HL-60/S4 treated with retinoic acid at 250 ng/mL for 4 days and 3 days (cell line): Measurements from ENCODE around the gene MEF2A.
"Not testable (repeated sequence)": the region's sequence is repeated elsewhere in the genome, so short reads cannot be mapped to it uniquely, and the experiment has no call there.

Experiments used
- in situ Hi-C: fragments of 300-500 bp; cut with MboI; formaldehyde crosslinking; loops from 2 replicates; pipeline ENCODE4 v1.7.0; 2022; ENCODE audit warnings: low sequenced_read_pairs

Gene MEF2A

GRCh38 chr15:99644913-99645542 lies 79.2 kb downstream of the MEF2A start:
- in situ Hi-C loops, result no loop called here

- in situ Hi-C loops, result no loop called here
Measured at GRCh38 chr15:99645543-99645935, 79.8 kb downstream of the MEF2A start.

GRCh38 chr15:99645951-99646350 lies 80.2 kb downstream of the MEF2A start:
- in situ Hi-C loops, result no loop called here

GRCh38 chr15:99651023-99651807 lies 85.4 kb downstream of the MEF2A start:
- in situ Hi-C loops, result no loop called here

- in situ Hi-C loops, result no loop called here
Measured at GRCh38 chr15:99656205-99656604, 90.4 kb downstream of the MEF2A start.

GRCh38 chr15:99657996-99658395 lies 92.2 kb downstream of the MEF2A start:
- in situ Hi-C loops, result no loop called here

GRCh38 chr15:99662903-99663302 lies 97.1 kb downstream of the MEF2A start:
- in situ Hi-C loops, result no loop called here

GRCh38 chr15:99666073-99666472 lies 100.3 kb downstream of the MEF2A start:
- in situ Hi-C loops, result not testable (repeated sequence)

- in situ Hi-C loops, result no loop called here
Measured at GRCh38 chr15:99668533-99669182, 102.9 kb downstream of the MEF2A start.

GRCh38 chr15:99669250-99669649 lies 103.5 kb downstream of the MEF2A start:
- in situ Hi-C loops, result no loop called here

- in situ Hi-C loops, result no loop called here
Measured at GRCh38 chr15:99671926-99672635, 106.3 kb downstream of the MEF2A start.

- in situ Hi-C loops, result no loop called here
Measured at GRCh38 chr15:99673111-99673510, 107.3 kb downstream of the MEF2A start.

- in situ Hi-C loops, result no loop called here
Measured at GRCh38 chr15:99674279-99674678, 108.5 kb downstream of the MEF2A start.

GRCh38 chr15:99677540-99678134 lies 111.9 kb downstream of the MEF2A start:
- in situ Hi-C loops, result no loop called here

GRCh38 chr15:99680276-99680675 lies 114.5 kb downstream of the MEF2A start:
- in situ Hi-C loops, result no loop called here

GRCh38 chr15:99681990-99682389 lies 116.2 kb downstream of the MEF2A start:
- in situ Hi-C loops, result no loop called here

GRCh38 chr15:99682455-99682854 lies 116.7 kb downstream of the MEF2A start:
- in situ Hi-C loops, result no loop called here

- in situ Hi-C loops, result no loop called here
Measured at GRCh38 chr15:99683000-99683670, 117.4 kb downstream of the MEF2A start.

GRCh38 chr15:99686290-99686689 lies 120.5 kb downstream of the MEF2A start:
- in situ Hi-C loops, result no loop called here

- in situ Hi-C loops, result no loop called here
Measured at GRCh38 chr15:99692825-99693224, 127.0 kb downstream of the MEF2A start.
